Myocyte (in vitro differentiated cells): ENCODE measurements around the gene EIF4B. TPM values are rescaled to one million over a fixed set of nuclear protein-coding genes. Genes with fewer than 3 reads are reported as not detected.

ENCODE experiments used
- DNase-seq: peaks from one replicate; pipeline ENCODE4 v3.0.0-alpha.2; 2012; ENCODE audit warnings: low read depth
- total RNA-seq: library from RNA; depleted of rRNA; stranded (reverse); fragments of >200 nt; gene quantifications from 2 replicates; pipeline ENCODE4 v1.2.3, GENCODE V29; 2014

EIF4B gene
- total RNA-seq, 1 donor from 2014 or later, result 561 TPM

GRCh38 chr12:53057816-53058500 is 51.7 kb downstream of the EIF4B start:
- DNase-seq, result no peak

- DNase-seq, result peak; percentile 72
These were observed 52.6 kb downstream of the EIF4B start for GRCh38 chr12:53058674-53059433.

GRCh38 chr12:53059434-53060063 is 53.3 kb downstream of the EIF4B start:
- no peak for DNase-seq

- DNase-seq, result no peak
These were observed 53.9 kb downstream of the EIF4B start for GRCh38 chr12:53060064-53060720.

- no peak for DNase-seq
These were observed 54.5 kb downstream of the EIF4B start for GRCh38 chr12:53060721-53061276.

GRCh38 chr12:53061404-53062010 is 55.3 kb downstream of the EIF4B start:
- peak; percentile 62 for DNase-seq

- DNase-seq, result no peak
These were observed 56.0 kb downstream of the EIF4B start for GRCh38 chr12:53062011-53062961.

GRCh38 chr12:53062977-53063707 is 56.9 kb downstream of the EIF4B start:
- DNase-seq, result peak; percentile 66

- peak; percentile 68 for DNase-seq
These were observed 57.7 kb downstream of the EIF4B start for GRCh38 chr12:53063708-53064612.

GRCh38 chr12:53064613-53065436 is 58.6 kb downstream of the EIF4B start:
- no peak for DNase-seq

- DNase-seq, result no peak
These were observed 59.2 kb downstream of the EIF4B start for GRCh38 chr12:53065470-53065869.

- peak; percentile 81 for DNase-seq
These were observed 60.0 kb downstream of the EIF4B start for GRCh38 chr12:53065975-53066931.

GRCh38 chr12:53067074-53067992 is 61.1 kb downstream of the EIF4B start:
- no peak for DNase-seq

GRCh38 chr12:53067993-53068770 is 61.9 kb downstream of the EIF4B start:
- DNase-seq, result no peak
